ENCODE results near the gene IHH. TPM values are rescaled to one million over a fixed set of nuclear protein-coding genes. Genes with fewer than 3 reads are reported as not detected.

IHH gene
- total RNA-seq, 1 donor from 2014 or later: 0.16 TPM

- no peak overlapping the region for H3K27ac Mint-ChIP-seq (ENCODE audit: unreplicated experiment)
- H3K4me3 Mint-ChIP-seq: no peak overlapping the region
- H3K27me3 Mint-ChIP-seq (ENCODE audit: low read depth): peaks cover 94% of the 10 kb centered on the region
- TF ChIP-seq CTCF (conservative IDR thresholded peaks at IDR 0.05): no peak
- H3K9me3 Mint-ChIP-seq: no peaks in the 10 kb centered on the region
- H3K4me1 Mint-ChIP-seq: peaks cover 11% of the 10 kb centered on the region
- DNase-seq (ENCODE audit: low read depth, low spot score): no peak
- no peaks in the 10 kb centered on the region for H3K36me3 Mint-ChIP-seq (ENCODE audit: low read depth)
Measured at GRCh38 chr2:219042750-219043149, 18.0 kb downstream of the IHH start.

DNA sequence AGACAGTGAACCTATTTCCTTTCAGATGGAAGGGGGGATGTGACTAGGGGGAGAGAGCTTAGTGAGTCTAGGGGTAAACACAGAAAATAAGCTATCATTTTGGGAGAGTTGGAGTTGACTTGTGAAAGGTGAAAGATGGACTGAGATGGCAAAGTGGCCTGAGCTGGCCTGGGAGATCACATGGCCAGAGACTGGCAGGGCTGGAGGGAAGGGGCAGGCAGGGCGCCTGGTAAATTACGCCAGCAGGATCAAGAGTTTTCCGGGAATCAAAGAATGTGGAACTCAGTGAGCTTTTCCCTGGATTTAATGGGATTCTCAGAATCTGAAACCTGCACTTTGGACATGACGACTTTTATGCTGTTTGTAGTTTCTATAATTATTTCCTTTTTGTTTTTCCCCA is 18.6 kb downstream of the IHH start:
- DNase-seq (ENCODE audit: low read depth, low spot score): no peak
- peaks cover 94% of the 10 kb centered on the region for H3K27me3 Mint-ChIP-seq (ENCODE audit: low read depth)
- H3K27ac Mint-ChIP-seq (ENCODE audit: unreplicated experiment): no peak overlapping the region
- peaks cover 11% of the 10 kb centered on the region for H3K4me1 Mint-ChIP-seq
- H3K4me3 Mint-ChIP-seq: peak overlapping the region; percentile 41
- H3K36me3 Mint-ChIP-seq (ENCODE audit: low read depth): no peaks in the 10 kb centered on the region
- TF ChIP-seq CTCF (conservative IDR thresholded peaks at IDR 0.05): no peak
- no peaks in the 10 kb centered on the region for H3K9me3 Mint-ChIP-seq

DNA sequence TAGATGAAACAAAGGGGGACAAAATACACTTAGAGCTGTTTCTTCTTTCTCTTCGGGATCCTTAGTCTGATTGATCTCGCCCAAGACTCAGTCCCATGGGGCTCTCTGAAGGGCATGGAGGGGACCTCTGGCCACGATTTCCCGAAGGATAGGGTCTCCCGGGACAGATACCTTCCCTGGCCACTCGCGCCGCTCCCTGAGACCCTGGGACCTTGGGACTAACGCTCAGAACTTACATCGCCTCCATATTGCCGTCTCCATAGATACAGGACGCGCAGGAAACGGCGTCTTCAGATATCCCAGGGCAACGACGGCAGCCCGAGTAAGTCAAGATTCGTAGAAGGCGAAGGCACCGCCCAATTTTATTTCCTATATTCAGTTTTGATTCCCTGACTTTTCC is 19.5 kb downstream of the IHH start, which contains the start of gene CFAP65:
Gene CFAP65, minus strand, starts transcription at position 265 of the 400 bp plus-strand sequence. CDS start 2,468 bp downstream, outside the sequence.
- no peak for TF ChIP-seq CTCF (conservative IDR thresholded peaks at IDR 0.05)
- Mint-ChIP-seq H3K36me3 (ENCODE audit: low read depth) (no peaks in the 10 kb centered on the region), H3K4me3 (peak within 1 kb of the TSS; percentile 87), H3K4me1 (peaks cover 11% of the 10 kb centered on the region), H3K9me3 (no peaks in the 10 kb centered on the region), H3K27me3 (ENCODE audit: low read depth) (peaks cover 94% of the 10 kb centered on the region), H3K27ac (ENCODE audit: unreplicated experiment) (no peak within 1 kb of the TSS)
- DNase-seq (ENCODE audit: low read depth, low spot score): peak; percentile 37

DNA sequence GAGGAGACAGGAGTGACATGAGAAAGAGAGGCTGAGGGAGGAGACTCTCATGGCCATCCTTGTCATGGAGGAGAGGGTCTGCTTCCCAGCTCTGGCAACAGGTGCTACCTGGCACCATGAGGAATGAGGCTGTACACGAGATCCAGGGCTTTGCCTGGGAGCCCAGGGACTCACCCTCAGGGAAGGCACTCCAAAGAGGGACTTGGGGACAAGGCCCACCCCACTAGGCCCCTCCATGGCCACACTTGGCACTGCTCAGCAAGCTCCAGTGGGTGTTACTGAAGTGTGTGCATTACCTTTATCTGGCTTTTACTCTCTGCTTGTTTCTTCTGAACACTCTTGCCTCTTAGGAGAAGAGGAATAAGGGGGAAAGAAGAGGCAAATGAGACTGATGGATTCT is 22.1 kb downstream of the IHH start:
- DNase-seq (ENCODE audit: low read depth, low spot score): no peak
- H3K9me3 Mint-ChIP-seq: no peaks in the 10 kb centered on the region
- H3K4me3 Mint-ChIP-seq: no peak overlapping the region

GRCh38 chr2:219037783-219038499 is 22.8 kb downstream of the IHH start:
- Mint-ChIP-seq H3K27me3 (ENCODE audit: low read depth) (peaks cover 98% of the 10 kb centered on the region), H3K4me3 (no peak overlapping the region), H3K4me1 (peaks cover 11% of the 10 kb centered on the region), H3K27ac (ENCODE audit: unreplicated experiment) (no peak overlapping the region), H3K9me3 (no peaks in the 10 kb centered on the region), H3K36me3 (ENCODE audit: low read depth) (no peaks in the 10 kb centered on the region)
- TF ChIP-seq CTCF (conservative IDR thresholded peaks at IDR 0.05): no peak
- no peak for DNase-seq (ENCODE audit: low read depth, low spot score)

More for the DNA sequence above, 22.1 kb downstream of the IHH start:
- H3K36me3 Mint-ChIP-seq (ENCODE audit: low read depth): no peaks in the 10 kb centered on the region
- TF ChIP-seq CTCF (conservative IDR thresholded peaks at IDR 0.05): no peak
- H3K27me3 Mint-ChIP-seq (ENCODE audit: low read depth): peaks cover 98% of the 10 kb centered on the region
- H3K4me1 Mint-ChIP-seq: peaks cover 11% of the 10 kb centered on the region
- no peak overlapping the region for H3K27ac Mint-ChIP-seq (ENCODE audit: unreplicated experiment)
